Neural cell (in vitro differentiated cells): ENCODE measurements around the gene ZBTB48. TPM values are rescaled to one million over a fixed set of nuclear protein-coding genes. Genes with fewer than 3 reads are reported as not detected.

Source experiments
- H2AFZ ChIP-seq: fragments of 200-600, 300-800 bp; sonication (generic), shearing (Covaris generic); 2 replicates; pipeline ENCODE4 v1.6.0; 2014; ENCODE audit warnings: low read depth, mild to moderate bottlenecking, antibody characterized with exemption, low read length, moderate library complexity
- H3F3A ChIP-seq: fragments of 200-600 bp; shearing (Covaris generic); 2 replicates; pipeline ENCODE4 v1.6.1; 2016; ENCODE audit warnings: mild to moderate bottlenecking, moderate library complexity, mixed read lengths, antibody characterized with exemption, low read length; ENCODE audit not compliant: insufficient read depth, poor library complexity, severe bottlenecking
- H3K27ac ChIP-seq: fragments of 200-600, 300-800 bp; sonication (generic), shearing (Covaris generic); 2 replicates; pipeline ENCODE4 v1.5.1; 2014; ENCODE audit warnings: mild to moderate bottlenecking, low read length, moderate library complexity
- H3K27me3 ChIP-seq: fragments of 300-800, 200-600 bp; sonication (generic), shearing (Covaris generic); 2 replicates; pipeline ENCODE4 v1.6.0; 2014; ENCODE audit warnings: mild to moderate bottlenecking, low read depth, low read length, moderate library complexity; ENCODE audit not compliant: insufficient read depth
- H3K36me3 ChIP-seq: fragments of 300-800, 200-600 bp; sonication (generic), shearing (Covaris generic); 2 replicates; pipeline ENCODE4 v1.5.1; 2014; ENCODE audit warnings: mild to moderate bottlenecking, antibody characterized with exemption, low read length, moderate library complexity; ENCODE audit not compliant: insufficient read depth
- H3K4me2 ChIP-seq: fragments of 300-800, 200-600 bp; sonication (generic), shearing (Covaris generic); 2 replicates; pipeline ENCODE4 v1.6.0; 2014; ENCODE audit warnings: mild to moderate bottlenecking, low read length
- H3K4me3 ChIP-seq: fragments of 300-800, 200-600 bp; sonication (generic), shearing (Covaris generic); 2 replicates; pipeline ENCODE4 v1.5.1; 2014; ENCODE audit warnings: mild to moderate bottlenecking, low read length, moderate library complexity
- H3K79me2 ChIP-seq: fragments of 200-600 bp; shearing (Covaris generic); replicated peaks from 2 replicates; pipeline ENCODE4 v1.6.0; 2014; ENCODE audit warnings: mild to moderate bottlenecking, low read length, moderate library complexity; ENCODE audit not compliant: insufficient read depth
- H3K9ac ChIP-seq: fragments of 300-800, 200-600 bp; sonication (generic), shearing (Covaris generic); 2 replicates; pipeline ENCODE4 v1.6.1; 2016; ENCODE audit warnings: mild to moderate bottlenecking, low read length, mixed read lengths
- H3K9me2 ChIP-seq: fragments of 200-600 bp; shearing (Covaris generic); 2 replicates; pipeline ENCODE4 v1.6.1; 2016; ENCODE audit warnings: mild to moderate bottlenecking, low read length, mixed read lengths; ENCODE audit not compliant: insufficient read depth
- H3K9me3 ChIP-seq: fragments of 200-600, 300-800 bp; sonication (generic), shearing (Covaris generic); 2 replicates; pipeline ENCODE4 v1.6.1; 2016; ENCODE audit warnings: mild to moderate bottlenecking, mixed run types, low read length, moderate library complexity, mixed read lengths
- H4K20me1 ChIP-seq: fragments of 200-600 bp; shearing (Covaris generic); 2 replicates; pipeline ENCODE4 v1.6.1; 2016; ENCODE audit warnings: mild to moderate bottlenecking, mixed run types; ENCODE audit not compliant: insufficient read depth
- EP300 ChIP-seq: fragments of 450-650 bp; conservative IDR thresholded peaks from 2 replicates; pipeline ENCODE4 v1.6.1; 2014; ENCODE audit warnings: antibody characterized with exemption, mild to moderate bottlenecking, moderate library complexity; ENCODE audit not compliant: poor library complexity, severe bottlenecking
- EZH2 ChIP-seq: fragments of 200-600, 300-800 bp; shearing (Covaris generic), sonication (generic); IDR thresholded peaks from 2 replicates; pipeline ENCODE4 v1.6.1; 2014; ENCODE audit warnings: antibody characterized with exemption, low read length, borderline replicate concordance, mild to moderate bottlenecking; ENCODE audit not compliant: insufficient read depth, poor library complexity, severe bottlenecking
- MXI1 ChIP-seq: fragments of 450-650 bp; conservative IDR thresholded peaks from 2 replicates; pipeline ENCODE4 v1.6.1; 2014; ENCODE audit warnings: antibody characterized with exemption, mild to moderate bottlenecking; ENCODE audit not compliant: poor library complexity, severe bottlenecking
- POLR2AphosphoS5 ChIP-seq: IDR thresholded peaks from 2 replicates; pipeline ENCODE4 v1.6.1; 2012
- RAD21 ChIP-seq: fragments of 450-650 bp; conservative IDR thresholded peaks from 2 replicates; pipeline ENCODE4 v1.6.1; 2014; ENCODE audit warnings: antibody characterized with exemption, mild to moderate bottlenecking, moderate library complexity
- SMC3 ChIP-seq: fragments of 450-650 bp; conservative IDR thresholded peaks from 2 replicates; pipeline ENCODE4 v1.6.1; 2014; ENCODE audit warnings: antibody characterized with exemption, mild to moderate bottlenecking, moderate library complexity; ENCODE audit not compliant: poor library complexity
- TAF1 ChIP-seq: IDR thresholded peaks from 2 replicates; pipeline ENCODE4 v1.6.1; 2012; ENCODE audit warnings: low read depth
- polyA plus RNA-seq: library from polyadenylated mRNA; depleted of rRNA; stranded (reverse); fragments of >200 nt; gene quantifications from 2 replicates; pipeline ENCODE4 v1.2.3, GENCODE V29; 2014
- TF ChIP-seq, protein P1 (sequence below): fragments of 450-650 bp; IDR thresholded peaks from 2 replicates; pipeline ENCODE4 v1.5.1; 2014; ENCODE audit warnings: antibody characterized with exemption, mild to moderate bottlenecking, moderate library complexity; ENCODE audit not compliant: poor library complexity, severe bottlenecking
- TF ChIP-seq, protein P2 (sequence below): IDR thresholded peaks from 2 replicates; pipeline ENCODE4 v1.6.1; 2012; ENCODE audit warnings: borderline replicate concordance

Gene ZBTB48
- polyA plus RNA-seq, 1 donor from 2014 or later: 48.2 TPM

DNA sequence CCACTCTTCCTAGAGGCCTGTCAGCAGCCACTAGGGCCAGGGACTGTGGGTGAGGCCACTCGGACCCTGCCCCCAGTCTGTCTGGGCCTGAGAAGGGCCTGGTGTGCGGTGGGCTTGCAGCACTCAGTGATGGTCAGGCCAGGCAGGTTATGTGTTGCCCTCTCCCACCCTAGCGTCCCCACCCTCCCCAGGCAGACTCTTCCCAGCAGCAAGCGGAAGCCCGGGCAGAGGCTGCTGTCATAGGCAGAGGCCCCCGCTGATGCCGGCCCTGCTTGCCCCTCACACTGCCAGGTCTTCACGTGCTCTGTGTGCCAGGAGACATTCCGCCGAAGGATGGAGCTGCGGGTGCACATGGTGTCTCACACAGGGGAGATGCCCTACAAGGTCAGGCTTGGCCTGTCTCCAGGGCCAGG lies 6.6 kb downstream of the ZBTB48 start:
- H3K4me2 ChIP-seq: no peak overlapping the region

DNA sequence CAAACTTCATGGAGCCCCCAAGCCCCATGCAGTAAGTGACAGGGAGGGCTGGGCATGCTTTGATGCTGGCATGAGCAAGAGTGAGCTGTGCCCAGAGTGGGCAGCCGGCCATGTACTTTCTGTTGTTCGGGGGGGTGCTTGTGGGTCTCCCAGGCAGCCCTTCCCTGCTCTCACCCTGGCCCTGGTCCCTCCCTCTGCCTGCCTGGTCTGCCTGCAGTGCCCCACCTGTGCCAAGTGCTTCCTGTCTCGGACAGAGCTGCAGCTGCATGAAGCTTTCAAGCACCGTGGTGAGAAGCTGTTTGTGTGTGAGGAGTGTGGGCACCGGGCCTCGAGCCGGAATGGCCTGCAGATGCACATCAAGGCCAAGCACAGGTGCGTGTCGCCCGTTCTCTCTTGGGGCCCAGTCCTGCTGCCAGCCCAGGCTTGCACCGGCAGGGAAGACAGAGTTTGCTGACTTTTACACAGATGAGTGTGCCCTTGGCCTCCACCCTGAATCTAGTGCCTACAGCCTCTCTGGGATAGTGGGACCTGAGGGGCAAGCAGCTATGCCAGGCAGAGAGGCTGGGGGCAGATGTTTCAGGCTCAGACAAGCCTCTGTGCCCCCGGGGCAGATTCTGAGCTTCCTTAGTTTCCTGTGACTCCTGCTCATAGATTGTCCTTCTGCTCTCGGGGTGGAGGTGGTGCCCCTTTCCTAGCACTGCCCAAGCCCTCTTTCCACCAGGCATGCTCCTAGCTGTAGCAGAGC lies 7.6 kb downstream of the ZBTB48 start:
- Histone ChIP-seq H3K79me2 (no peaks in the 10 kb centered on the region), H3K4me2 (no peak overlapping the region), H2AFZ (no peak overlapping the region), H3K4me3 (no peak overlapping the region), H3K9me2 (no peaks in the 10 kb centered on the region), H3K27me3 (no peaks in the 10 kb centered on the region), H3F3A (no peaks in the 10 kb centered on the region), H4K20me1 (no peaks in the 10 kb centered on the region), H3K27ac (no peak overlapping the region), H3K9ac (no peak overlapping the region), H3K36me3 (no peaks in the 10 kb centered on the region), H3K9me3 (no peaks in the 10 kb centered on the region)
- no peak for TF ChIP-seq POLR2AphosphoS5
- TF ChIP-seq, protein P1, sequence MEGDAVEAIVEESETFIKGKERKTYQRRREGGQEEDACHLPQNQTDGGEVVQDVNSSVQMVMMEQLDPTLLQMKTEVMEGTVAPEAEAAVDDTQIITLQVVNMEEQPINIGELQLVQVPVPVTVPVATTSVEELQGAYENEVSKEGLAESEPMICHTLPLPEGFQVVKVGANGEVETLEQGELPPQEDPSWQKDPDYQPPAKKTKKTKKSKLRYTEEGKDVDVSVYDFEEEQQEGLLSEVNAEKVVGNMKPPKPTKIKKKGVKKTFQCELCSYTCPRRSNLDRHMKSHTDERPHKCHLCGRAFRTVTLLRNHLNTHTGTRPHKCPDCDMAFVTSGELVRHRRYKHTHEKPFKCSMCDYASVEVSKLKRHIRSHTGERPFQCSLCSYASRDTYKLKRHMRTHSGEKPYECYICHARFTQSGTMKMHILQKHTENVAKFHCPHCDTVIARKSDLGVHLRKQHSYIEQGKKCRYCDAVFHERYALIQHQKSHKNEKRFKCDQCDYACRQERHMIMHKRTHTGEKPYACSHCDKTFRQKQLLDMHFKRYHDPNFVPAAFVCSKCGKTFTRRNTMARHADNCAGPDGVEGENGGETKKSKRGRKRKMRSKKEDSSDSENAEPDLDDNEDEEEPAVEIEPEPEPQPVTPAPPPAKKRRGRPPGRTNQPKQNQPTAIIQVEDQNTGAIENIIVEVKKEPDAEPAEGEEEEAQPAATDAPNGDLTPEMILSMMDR: no peak
- TF ChIP-seq EP300: no peak
- no peak for TF ChIP-seq TAF1
- no peak for TF ChIP-seq MXI1
- TF ChIP-seq EZH2: no peak
- TF ChIP-seq, protein P2, sequence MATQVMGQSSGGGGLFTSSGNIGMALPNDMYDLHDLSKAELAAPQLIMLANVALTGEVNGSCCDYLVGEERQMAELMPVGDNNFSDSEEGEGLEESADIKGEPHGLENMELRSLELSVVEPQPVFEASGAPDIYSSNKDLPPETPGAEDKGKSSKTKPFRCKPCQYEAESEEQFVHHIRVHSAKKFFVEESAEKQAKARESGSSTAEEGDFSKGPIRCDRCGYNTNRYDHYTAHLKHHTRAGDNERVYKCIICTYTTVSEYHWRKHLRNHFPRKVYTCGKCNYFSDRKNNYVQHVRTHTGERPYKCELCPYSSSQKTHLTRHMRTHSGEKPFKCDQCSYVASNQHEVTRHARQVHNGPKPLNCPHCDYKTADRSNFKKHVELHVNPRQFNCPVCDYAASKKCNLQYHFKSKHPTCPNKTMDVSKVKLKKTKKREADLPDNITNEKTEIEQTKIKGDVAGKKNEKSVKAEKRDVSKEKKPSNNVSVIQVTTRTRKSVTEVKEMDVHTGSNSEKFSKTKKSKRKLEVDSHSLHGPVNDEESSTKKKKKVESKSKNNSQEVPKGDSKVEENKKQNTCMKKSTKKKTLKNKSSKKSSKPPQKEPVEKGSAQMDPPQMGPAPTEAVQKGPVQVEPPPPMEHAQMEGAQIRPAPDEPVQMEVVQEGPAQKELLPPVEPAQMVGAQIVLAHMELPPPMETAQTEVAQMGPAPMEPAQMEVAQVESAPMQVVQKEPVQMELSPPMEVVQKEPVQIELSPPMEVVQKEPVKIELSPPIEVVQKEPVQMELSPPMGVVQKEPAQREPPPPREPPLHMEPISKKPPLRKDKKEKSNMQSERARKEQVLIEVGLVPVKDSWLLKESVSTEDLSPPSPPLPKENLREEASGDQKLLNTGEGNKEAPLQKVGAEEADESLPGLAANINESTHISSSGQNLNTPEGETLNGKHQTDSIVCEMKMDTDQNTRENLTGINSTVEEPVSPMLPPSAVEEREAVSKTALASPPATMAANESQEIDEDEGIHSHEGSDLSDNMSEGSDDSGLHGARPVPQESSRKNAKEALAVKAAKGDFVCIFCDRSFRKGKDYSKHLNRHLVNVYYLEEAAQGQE: no peak
- no peak for TF ChIP-seq SMC3
- TF ChIP-seq RAD21: no peak

More for the DNA sequence above, 6.6 kb downstream of the ZBTB48 start:
- Histone ChIP-seq H3K9me2 (no peaks in the 10 kb centered on the region), H3F3A (no peaks in the 10 kb centered on the region), H3K27me3 (no peaks in the 10 kb centered on the region), H3K36me3 (no peaks in the 10 kb centered on the region), H2AFZ (no peak overlapping the region), H3K27ac (no peak overlapping the region), H3K79me2 (peaks cover 3% of the 10 kb centered on the region), H4K20me1 (no peaks in the 10 kb centered on the region), H3K9me3 (no peaks in the 10 kb centered on the region), H3K9ac (no peak overlapping the region), H3K4me3 (no peak overlapping the region)
- TF ChIP-seq POLR2AphosphoS5 (no peak), RAD21 (no peak)
